ENCODE measurements around the gene CCDC97. TPM values are rescaled to one million over a fixed set of nuclear protein-coding genes. Genes with fewer than 3 reads are reported as not detected.

The CCDC97 gene
- total and polyA plus RNA-seq, 2 of the 8 experiments (the other 6 are each of a cell fraction or from before 2014, with no cell fraction given) = 19.8 to 27.1 TPM

DNA sequence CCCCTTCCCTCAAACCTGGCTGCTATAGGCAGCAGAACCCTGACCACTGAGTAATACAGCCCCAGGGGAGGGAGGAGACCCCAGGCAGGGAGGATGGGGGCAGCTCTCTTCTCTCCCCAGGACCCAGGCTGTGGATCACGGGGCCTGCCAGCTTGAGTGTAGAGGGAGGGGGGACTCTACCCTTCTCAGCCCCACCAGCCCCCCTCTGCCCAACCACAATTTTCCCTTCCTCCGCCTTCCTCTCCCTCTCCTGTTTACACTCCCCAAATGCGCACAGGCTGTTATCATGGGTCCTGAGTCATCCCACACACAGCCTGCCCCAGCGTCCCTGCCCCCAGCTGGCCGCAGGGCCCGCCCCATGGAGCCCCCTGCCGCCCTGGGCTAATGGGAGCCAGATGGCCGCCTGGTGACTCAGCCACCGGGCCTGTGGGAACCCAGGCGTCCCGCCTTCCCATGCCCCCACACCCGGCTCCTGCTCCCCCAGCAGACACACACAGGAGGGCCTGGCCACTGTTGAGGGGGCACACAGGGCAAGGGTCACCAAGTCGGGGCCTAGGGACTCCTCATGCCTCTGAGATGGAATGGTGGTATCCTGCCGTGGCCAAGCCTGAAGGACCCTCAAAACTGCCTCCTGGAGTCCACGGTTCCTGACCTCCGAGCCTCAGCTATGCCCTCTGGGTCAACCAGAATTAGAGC, 13.6 kb downstream of the CCDC97 start:
- no peaks in the 10 kb centered on the region for H3K9me3 ChIP-seq (ENCODE audit: insufficient read depth in 2 of 2, low read depth in 1 of 2, low read length in 1 of 2)
- no peak overlapping the region for H3K4ac ChIP-seq (replicated peaks; ENCODE audit: insufficient read length, low read depth, low read length)
- H3K4me1 ChIP-seq (replicated peaks in 1 of 4; ENCODE audit: control insufficient read depth in 3 of 4, insufficient read depth in 4 of 4, low read length in 3 of 4) = peaks cover 15 to 36% (median 23%) of the 10 kb centered on the region in 4 experiments
- H2BK120ac ChIP-seq (replicated peaks; ENCODE audit: low read depth, low read length) = no peak overlapping the region
- 0 out of 2 replicates have a peak, but pooled peaks have one; percentile 8 for TF ChIP-seq BACH1 (IDR thresholded peaks at IDR 0.05; ENCODE audit: low read length)
- no peak for TF ChIP-seq YY1 (IDR thresholded peaks at IDR 0.05; ENCODE audit: low read depth, low read length)
- no peak overlapping the region for H3K56ac ChIP-seq (replicated peaks; ENCODE audit: insufficient read length, low read depth, low read length)
- no peaks in the 10 kb centered on the region; the same call in 1 of the 2 replicates for H3K79me1 ChIP-seq (ENCODE audit: low read depth, low read length)
- H2AFZ ChIP-seq (ENCODE audit: low read length) = no peak overlapping the region
- H3K79me2 ChIP-seq (ENCODE audit: control insufficient read depth in 1 of 2, insufficient read depth in 2 of 2, low read length in 2 of 2) = no peaks in the 10 kb centered on the region
- H3K4me3 ChIP-seq (ENCODE audit: extremely low read depth in 1 of 4, insufficient read depth in 2 of 4, low read depth in 3 of 4, low read length in 4 of 4) = no peak overlapping the region
- DNase-seq (ENCODE audit: low read depth in 1 of 2, low spot score in 2 of 2) (no peak), FAIRE-seq (no peak)
- no peak overlapping the region for H3K9ac ChIP-seq (replicated peaks in 1 of 4; ENCODE audit: extremely low read depth in 1 of 4, low read depth in 3 of 4, low read length in 3 of 4)
- H3K36me3 ChIP-seq (ENCODE audit: control insufficient read depth in 2 of 4, insufficient read depth in 4 of 4, low read length in 3 of 4) = peaks cover 5 to 15% (median 8%) of the 10 kb centered on the region in 4 experiments; a peak in 6 of 8 replicates
- ChIA-PET CTCF (ENCODE audit: partially characterized antibody) (interaction anchor here (0.6 to 1.2 kb wide), 3 partner anchors 15 to 56 kb away, joined by 3 to 5 read pairs (median 3); no protein-coding TSS in a partner anchor), POLR2A (ENCODE audit: partially characterized antibody) (interaction anchor here (0.8 to 12.6 kb wide), 7 partner anchors 15 to 540 kb away, joined by 3 to 137 read pairs (median 7); partner anchors contain the start of genes CCDC97, DMAC2 and HNRNPUL1)
- no peak overlapping the region for H3K14ac ChIP-seq (ENCODE audit: insufficient read length)
- no peak overlapping the region; a peak in 2 of 4 replicates for H3K4me2 ChIP-seq (ENCODE audit: insufficient read depth in 1 of 2, low read depth in 2 of 2, low read length in 2 of 2)
- H4K20me1 ChIP-seq (replicated peaks in 1 of 2; ENCODE audit: control insufficient read depth in 1 of 2, insufficient read depth in 2 of 2, low read length in 2 of 2) = peaks cover 2 to 19% of the 10 kb centered on the region in 2 experiments
- 0 out of 2 replicates have a peak overlapping the region, but pooled peaks have one; percentile 58 for H4K8ac ChIP-seq (ENCODE audit: extremely low read depth, insufficient read depth, low read length)
- no peak overlapping the region for H3K23ac ChIP-seq (ENCODE audit: insufficient read length)
- H3K27me3 ChIP-seq (replicated peaks in 1 of 4; ENCODE audit: control insufficient read depth in 3 of 4, extremely low read depth in 1 of 4, insufficient read depth in 3 of 4, low read length in 3 of 4) = peaks cover 0 to 6% (median 0%) of the 10 kb centered on the region in 4 experiments; a peak in 3 of 7 replicates
- H2BK20ac ChIP-seq (ENCODE audit: low read length) = no peak overlapping the region
- H2BK5ac ChIP-seq (ENCODE audit: low read depth, low read length) = 0 out of 2 replicates have a peak overlapping the region, but pooled peaks have one; percentile 72
- H4K91ac ChIP-seq (replicated peaks; ENCODE audit: insufficient read length, low read length) = no peak overlapping the region
- no peak overlapping the region for H2BK15ac ChIP-seq (ENCODE audit: low read length)
- peaks cover 17% of the 10 kb centered on the region for H3K23me2 ChIP-seq (ENCODE audit: low read depth, low read length)
- no peak overlapping the region for H2AK5ac ChIP-seq (ENCODE audit: low read depth, low read length)
- no peak overlapping the region for H4K5ac ChIP-seq (ENCODE audit: insufficient read length, low read depth, low read length)
- no peak overlapping the region for H2BK12ac ChIP-seq (ENCODE audit: low read depth, low read length)
- H3K27ac ChIP-seq (ENCODE audit: low read depth, low read length) = 0 out of 2 replicates have a peak overlapping the region, but pooled peaks have one; percentile 5
- H3K18ac ChIP-seq (ENCODE audit: extremely low read depth, low read length) = peak overlapping the region; percentile 32
- 75% methylated on average over 15 of the region's 16 CpGs; no CpG with 5 or more reads in 1 of the 2 experiments for WGBS, 2 experiments (ENCODE audit: extremely low coverage in 1 of 2, insufficient coverage in 1 of 2, insufficient read length in 1 of 2, insufficient replicate concordance in 2 of 2, low coverage in 1 of 2, low lambda C conversion rate in 2 of 2, missing lambda C conversion rate in 1 of 2)

Data from H1 (cell line).